HCT116 (cell line): Measurements from ENCODE around the gene ITPK1. TPM values are rescaled to one million over a fixed set of nuclear protein-coding genes. Genes with fewer than 3 reads are reported as not detected.

Experiments
- ATAC-seq: fragments of 200-7000 bp; cut with Tn5 transposase; 2 replicates; pipeline ENCODE4 v1.9.1; 2020; ENCODE audit warnings: mild to moderate bottlenecking, moderate library complexity
- BruUV-seq: library from RNA; stranded (reverse); fragments of 400-500 nt; replicated peaks from 2 replicates; lab custom pipeline; 2021; lab: Mats Ljungman, UMichigan
- CTCF ChIA-PET: fragments of 300-600 bp; sonication (Branson Sonifier 250); formaldehyde crosslinking; loops from one replicate; lab custom pipeline; 2021; ENCODE audit warnings: antibody characterized with exemption; lab: Charles Lee
- POLR2A ChIA-PET: fragments of 300-600, 350-600 bp; sonication (Branson Sonifier 250); formaldehyde crosslinking; loops from one replicate; lab custom pipeline; 2021; ENCODE audit warnings: antibody characterized with exemption; lab: Charles Lee
- RAD21 ChIA-PET, 2 experiments: fragments of 300-600 bp; sonication (Branson Sonifier 250); formaldehyde crosslinking; loops; one replicate each; lab custom pipeline; 2023; ENCODE audit warnings: low total read pairs in 2 of 2; ENCODE audit not compliant: uncharacterized antibody in 2 of 2, unreplicated experiment in 2 of 2, low non-redundant PET in 1 of 2; lab: Charles Lee
- DNase-seq: peaks from one replicate; pipeline ENCODE4 v3.0.0-alpha.2; 2010; ENCODE audit warnings: low read depth, low spot score
- H2AFZ ChIP-seq: fragments of 200-600 bp; shearing (Covaris generic), sonication (generic); 2 replicates; pipeline ENCODE4 v1.6.1; 2017; ENCODE audit warnings: low read depth, mixed run types, mixed read lengths, antibody characterized with exemption, low read length; ENCODE audit not compliant: poor library complexity, severe bottlenecking
- H3K27ac ChIP-seq: 2 replicates; pipeline ENCODE4 v1.5.1; 2012; ENCODE audit warnings: low read depth, low read length
- H3K27me3 ChIP-seq: fragments of 200-600 bp; sonication (generic); 2 replicates; pipeline ENCODE4 v1.6.1; 2016; ENCODE audit warnings: mixed run types, low read length, mixed read lengths; ENCODE audit not compliant: insufficient read depth
- H3K36me3 ChIP-seq, 2 experiments: fragments of 200-500 bp in 1 of 2; fragments of 200-600 bp in 1 of 2; sonication (Bioruptor generic) in 1 of 2; sonication (generic) in 1 of 2; 2 replicates each; pipeline versions ENCODE4 v1.5.1 to v1.6.1; 2014 to 2016; ENCODE audit warnings: low read length in 2 of 2, inconsistent platforms in 1 of 2, mixed read lengths in 1 of 2, mixed run types in 1 of 2; ENCODE audit not compliant: insufficient read depth in 2 of 2, control insufficient read depth in 1 of 2
- H3K4me1 ChIP-seq, 2 experiments: fragments of 200-600 bp in 1 of 2; sonication (generic) in 1 of 2; 2 replicates each; pipeline versions ENCODE4 v1.5.1 to v1.6.1; 2012 to 2017; ENCODE audit warnings: low read length in 2 of 2, inconsistent platforms in 1 of 2, mild to moderate bottlenecking in 1 of 2, mixed read lengths in 1 of 2, mixed run types in 1 of 2, moderate library complexity in 1 of 2; ENCODE audit not compliant: insufficient read depth in 2 of 2, control insufficient read depth in 1 of 2
- H3K4me2 ChIP-seq: fragments of 200-600 bp; sonication (generic); 2 replicates; pipeline ENCODE4 v1.6.1; 2017; ENCODE audit warnings: mixed run types, low read length, mixed read lengths
- H3K4me3 ChIP-seq, 2 experiments: fragments of 200-600 bp in 1 of 2; sonication (generic) in 1 of 2; replicated peaks in 1 of 2; 2 replicates each; pipeline ENCODE4 v1.5.1; 2011 to 2016; ENCODE audit warnings: low read length in 2 of 2, control low read depth in 1 of 2, low read depth in 1 of 2, mild to moderate bottlenecking in 1 of 2, mixed read lengths in 1 of 2, mixed run types in 1 of 2
- H3K79me2 ChIP-seq: fragments of 200-600 bp; sonication (generic); 2 replicates; pipeline ENCODE4 v1.6.1; 2017; ENCODE audit warnings: mild to moderate bottlenecking, mixed run types, low read length, moderate library complexity, mixed read lengths; ENCODE audit not compliant: insufficient read depth
- H3K9ac ChIP-seq: fragments of 200-600 bp; sonication (generic); 2 replicates; pipeline ENCODE4 v1.6.1; 2016; ENCODE audit warnings: low read length, mixed read lengths
- H3K9me2 ChIP-seq: fragments of 200-600 bp; sonication (generic), shearing (Covaris generic); 2 replicates; pipeline ENCODE4 v1.6.1; 2017; ENCODE audit warnings: mixed run types, mild to moderate bottlenecking, moderate library complexity; ENCODE audit not compliant: insufficient read depth
- H3K9me3 ChIP-seq, 2 experiments: fragments of 200-500 bp in 1 of 2; fragments of 200-600 bp in 1 of 2; sonication (Bioruptor generic) in 1 of 2; sonication (generic) in 1 of 2; 2 replicates each; pipeline ENCODE4 v1.6.1; 2014 to 2017; ENCODE audit warnings: low read length in 2 of 2, mixed read lengths in 2 of 2, inconsistent platforms in 1 of 2, low read depth in 1 of 2, mild to moderate bottlenecking in 1 of 2, mixed run types in 1 of 2, moderate library complexity in 1 of 2; ENCODE audit not compliant: control insufficient read depth in 1 of 2, insufficient read depth in 1 of 2
- H4K20me1 ChIP-seq: fragments of 200-600 bp; sonication (generic), shearing (Covaris generic); 2 replicates; pipeline ENCODE4 v1.6.1; 2017; ENCODE audit warnings: mixed run types, mild to moderate bottlenecking, moderate library complexity; ENCODE audit not compliant: insufficient read depth
- CEBPB ChIP-seq: IDR thresholded peaks from 2 replicates; pipeline ENCODE4 v1.6.1; 2012; ENCODE audit warnings: low read depth
- CTCF ChIP-seq, 3 experiments: fragments of 200-600 bp in 1 of 3; sonication (generic) in 1 of 3; IDR thresholded peaks in 2 of 3; conservative IDR thresholded peaks in 1 of 3; 2 replicates each; pipeline ENCODE4 v1.5.1; 2012 to 2017; ENCODE audit warnings: low read depth in 2 of 3, low read length in 2 of 3, antibody characterized with exemption in 1 of 3, borderline replicate concordance in 1 of 3, control low read depth in 1 of 3, mild to moderate bottlenecking in 1 of 3, mixed read lengths in 1 of 3, mixed run types in 1 of 3, moderate library complexity in 1 of 3; ENCODE audit not compliant: insufficient read depth in 1 of 3
- EGR1 ChIP-seq: IDR thresholded peaks from 2 replicates; pipeline ENCODE4 v1.6.1; 2012; ENCODE audit warnings: low read depth
- FOSL1 ChIP-seq: IDR thresholded peaks from 2 replicates; pipeline ENCODE4 v1.6.1; 2012; ENCODE audit warnings: low read depth
- MAX ChIP-seq: IDR thresholded peaks from 2 replicates; pipeline ENCODE4 v1.6.1; 2012
- POLR2A ChIP-seq: IDR thresholded peaks from 2 replicates; pipeline ENCODE4 v1.7.0; 2011; ENCODE audit warnings: borderline replicate concordance; ENCODE audit not compliant: insufficient read depth, insufficient read length; ENCODE audit errors: extremely low read depth
- intact Hi-C: fragments of 100-400 bp; cut with micrococcal nuclease; formaldehyde crosslinking; loops from 2 replicates; pipeline ENCODE4 v1.10.0; 2022
- total RNA-seq: library from RNA; stranded (reverse); gene quantifications from one replicate; pipeline ENCODE4 v1.2.1, GENCODE V29; 2021; ENCODE audit not compliant: unreplicated experiment
- TF ChIP-seq, protein P1 (sequence below): IDR thresholded peaks from 2 replicates; pipeline ENCODE4 v1.6.1; 2012; ENCODE audit warnings: low read depth

Gene ITPK1
- total RNA-seq, 1 experiment from 2014 or later: 70.2 TPM

DNA sequence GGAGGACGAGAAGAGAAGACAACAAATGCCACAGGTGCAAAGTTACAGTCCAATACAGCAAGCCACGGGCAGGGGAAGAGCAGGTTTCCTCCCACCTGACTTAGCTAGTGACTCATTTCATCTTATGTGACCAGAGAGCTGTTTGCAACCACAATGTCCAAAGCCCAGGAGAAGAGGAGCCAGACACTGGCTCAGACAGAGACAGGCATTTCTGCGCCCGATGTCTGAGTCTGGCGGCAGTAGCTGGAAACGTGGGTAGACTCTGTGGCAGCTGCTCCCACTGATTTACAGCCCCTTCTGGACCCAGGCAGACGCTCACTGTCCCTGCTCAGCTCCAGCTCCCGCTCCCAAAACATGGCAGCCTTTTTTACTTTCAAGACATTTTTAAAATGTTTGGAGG is 132.8 kb downstream of the ITPK1 start:
- no peak overlapping the region for H2AFZ ChIP-seq
- no peak overlapping the region for H3K9ac ChIP-seq
- POLR2A ChIA-PET: no interaction called here
- RAD21 ChIA-PET: no interaction called here
- peaks cover 0 to 5% of the 10 kb centered on the region in 2 experiments; a peak in 1 of 4 replicates for H3K9me3 ChIP-seq
- no peak overlapping the region for H3K4me3 ChIP-seq
- no peak overlapping the region for H3K27ac ChIP-seq
- no peaks in the 10 kb centered on the region for H3K27me3 ChIP-seq
- H3K4me1 ChIP-seq: peaks cover 10 to 12% of the 10 kb centered on the region in 2 experiments; a peak in 3 of 4 replicates
- H4K20me1 ChIP-seq: no peaks in the 10 kb centered on the region
- no peak for TF ChIP-seq FOSL1
- TF ChIP-seq, protein P1, sequence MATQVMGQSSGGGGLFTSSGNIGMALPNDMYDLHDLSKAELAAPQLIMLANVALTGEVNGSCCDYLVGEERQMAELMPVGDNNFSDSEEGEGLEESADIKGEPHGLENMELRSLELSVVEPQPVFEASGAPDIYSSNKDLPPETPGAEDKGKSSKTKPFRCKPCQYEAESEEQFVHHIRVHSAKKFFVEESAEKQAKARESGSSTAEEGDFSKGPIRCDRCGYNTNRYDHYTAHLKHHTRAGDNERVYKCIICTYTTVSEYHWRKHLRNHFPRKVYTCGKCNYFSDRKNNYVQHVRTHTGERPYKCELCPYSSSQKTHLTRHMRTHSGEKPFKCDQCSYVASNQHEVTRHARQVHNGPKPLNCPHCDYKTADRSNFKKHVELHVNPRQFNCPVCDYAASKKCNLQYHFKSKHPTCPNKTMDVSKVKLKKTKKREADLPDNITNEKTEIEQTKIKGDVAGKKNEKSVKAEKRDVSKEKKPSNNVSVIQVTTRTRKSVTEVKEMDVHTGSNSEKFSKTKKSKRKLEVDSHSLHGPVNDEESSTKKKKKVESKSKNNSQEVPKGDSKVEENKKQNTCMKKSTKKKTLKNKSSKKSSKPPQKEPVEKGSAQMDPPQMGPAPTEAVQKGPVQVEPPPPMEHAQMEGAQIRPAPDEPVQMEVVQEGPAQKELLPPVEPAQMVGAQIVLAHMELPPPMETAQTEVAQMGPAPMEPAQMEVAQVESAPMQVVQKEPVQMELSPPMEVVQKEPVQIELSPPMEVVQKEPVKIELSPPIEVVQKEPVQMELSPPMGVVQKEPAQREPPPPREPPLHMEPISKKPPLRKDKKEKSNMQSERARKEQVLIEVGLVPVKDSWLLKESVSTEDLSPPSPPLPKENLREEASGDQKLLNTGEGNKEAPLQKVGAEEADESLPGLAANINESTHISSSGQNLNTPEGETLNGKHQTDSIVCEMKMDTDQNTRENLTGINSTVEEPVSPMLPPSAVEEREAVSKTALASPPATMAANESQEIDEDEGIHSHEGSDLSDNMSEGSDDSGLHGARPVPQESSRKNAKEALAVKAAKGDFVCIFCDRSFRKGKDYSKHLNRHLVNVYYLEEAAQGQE: no peak
- TF ChIP-seq CEBPB: no peak
- TF ChIP-seq POLR2A: no peak
- TF ChIP-seq MAX: no peak
- TF ChIP-seq EGR1: no peak
- no peak for TF ChIP-seq CTCF (IDR thresholded peaks at IDR 0.05 in 2 of 3, conservative IDR thresholded peaks at IDR 0.05 in 1 of 3; ENCODE audit: borderline replicate concordance in 1 of 3, insufficient read depth in 1 of 3, low read depth in 2 of 3, low read length in 2 of 3)
- CTCF ChIA-PET: interaction anchor here (1.0 kb wide), 1 partner anchor 31 kb away, joined by 3 read pairs; no protein-coding TSS in a partner anchor
- no TSS peak for BruUV-seq
- no peaks in the 10 kb centered on the region for H3K36me3 ChIP-seq
- intact Hi-C loops: no loop called here
- no peak for DNase-seq
- H3K9me2 ChIP-seq: no peaks in the 10 kb centered on the region
- no peak overlapping the region for H3K4me2 ChIP-seq
- ATAC-seq: no peak
- H3K79me2 ChIP-seq: no peaks in the 10 kb centered on the region
